Liver (tissue), 9 donors: Measurements from ENCODE around the gene NOS1AP. TPM values are rescaled to one million over a fixed set of nuclear protein-coding genes. Genes with fewer than 3 reads are reported as not detected.

ENCODE experiments used
- DNase-seq: peaks from one replicate; pipeline ENCODE4 v3.0.0-alpha.2; 2017; ENCODE audit warnings: low spot score
- H3K27ac ChIP-seq, 2 donors: one replicate each; pipeline ENCODE4 v1.7.0; 2013; ENCODE audit warnings: inconsistent platforms in 2 of 2, low read length in 2 of 2, control low read depth in 1 of 2, low read depth in 1 of 2, mild to moderate bottlenecking in 1 of 2
- H3K27me3 ChIP-seq, 4 donors: one replicate each; pipeline versions ENCODE4 v1.6.1 to v1.7.0; 2013; ENCODE audit warnings: low read length in 3 of 4, inconsistent platforms in 1 of 4, mild to moderate bottlenecking in 1 of 4, moderate library complexity in 1 of 4; ENCODE audit not compliant: control insufficient read depth in 4 of 4, insufficient read depth in 4 of 4
- H3K36me3 ChIP-seq, 4 donors: one replicate each; pipeline versions ENCODE4 v1.6.1 to v1.7.0; 2013; ENCODE audit warnings: low read length in 3 of 4, mild to moderate bottlenecking in 3 of 4, low read depth in 1 of 4, moderate library complexity in 1 of 4; ENCODE audit not compliant: control insufficient read depth in 4 of 4, insufficient read depth in 3 of 4
- H3K4me1 ChIP-seq, 4 donors: one replicate each; pipeline versions ENCODE4 v1.6.1 to v1.7.0; 2013; ENCODE audit warnings: low read length in 3 of 4, mild to moderate bottlenecking in 3 of 4, moderate library complexity in 1 of 4; ENCODE audit not compliant: control insufficient read depth in 4 of 4, insufficient read depth in 4 of 4
- H3K4me3 ChIP-seq, 3 donors: one replicate each; pipeline versions ENCODE4 v1.6.1 to v1.7.0; 2013; ENCODE audit warnings: low read length in 3 of 3, control low read depth in 1 of 3, low read depth in 1 of 3, mild to moderate bottlenecking in 1 of 3
- H3K9ac ChIP-seq, 2 donors: one replicate each; pipeline ENCODE4 v1.7.0; 2013; ENCODE audit warnings: low read length in 2 of 2, mild to moderate bottlenecking in 2 of 2, moderate library complexity in 2 of 2, control low read depth in 1 of 2, low read depth in 1 of 2
- H3K9me3 ChIP-seq, 4 donors: one replicate each; pipeline versions ENCODE4 v1.6.1 to v1.7.0; 2013; ENCODE audit warnings: low read length in 3 of 4; ENCODE audit not compliant: control insufficient read depth in 4 of 4
- ATF3 ChIP-seq: IDR thresholded peaks from 2 replicates; pipeline ENCODE4 v1.6.1; 2016; ENCODE audit warnings: antibody characterized with exemption
- CTCF ChIP-seq: fragments of 150-350 bp; IDR thresholded peaks from 2 replicates; pipeline ENCODE4 v1.5.1; 2017; ENCODE audit warnings: improper control_type of control experiment, low read depth, low read length; ENCODE audit not compliant: missing input control
- EGR1 ChIP-seq, 2 donors: IDR thresholded peaks; 2 replicates each; pipeline ENCODE4 v1.6.1; 2016 to 2018; ENCODE audit warnings: antibody characterized with exemption in 2 of 2, low read depth in 2 of 2
- FOXA1 ChIP-seq: IDR thresholded peaks from 2 replicates; pipeline ENCODE4 v1.6.1; 2016; ENCODE audit warnings: antibody characterized with exemption
- FOXA2 ChIP-seq: IDR thresholded peaks from 2 replicates; pipeline ENCODE4 v1.6.1; 2016; ENCODE audit warnings: antibody characterized with exemption
- HNF4A ChIP-seq, 2 donors: conservative IDR thresholded peaks; 2 replicates each; pipeline ENCODE4 v1.6.1; 2016; ENCODE audit warnings: antibody characterized with exemption in 2 of 2, mild to moderate bottlenecking in 2 of 2
- HNF4G ChIP-seq: IDR thresholded peaks from 2 replicates; pipeline ENCODE4 v1.6.1; 2016; ENCODE audit warnings: antibody characterized with exemption
- JUND ChIP-seq, 2 donors: IDR thresholded peaks; 2 replicates each; pipeline ENCODE4 v1.6.1; 2016; ENCODE audit warnings: antibody characterized with exemption in 2 of 2
- NR2F2 ChIP-seq: IDR thresholded peaks from 2 replicates; pipeline ENCODE4 v1.6.1; 2016; ENCODE audit warnings: antibody characterized with exemption
- RAD21 ChIP-seq, 2 donors: IDR thresholded peaks; 2 replicates each; pipeline ENCODE4 v1.6.1; 2016; ENCODE audit warnings: antibody characterized with exemption in 2 of 2, mild to moderate bottlenecking in 2 of 2
- REST ChIP-seq: IDR thresholded peaks from 2 replicates; pipeline ENCODE4 v1.6.1; 2016; ENCODE audit warnings: antibody characterized with exemption, mild to moderate bottlenecking
- RXRA ChIP-seq, 2 donors: IDR thresholded peaks; 2 replicates each; pipeline ENCODE4 v1.6.1; 2017 to 2018; ENCODE audit warnings: antibody characterized with exemption in 2 of 2, mild to moderate bottlenecking in 1 of 2
- SP1 ChIP-seq: IDR thresholded peaks from 2 replicates; pipeline ENCODE4 v1.6.1; 2018; ENCODE audit warnings: antibody characterized with exemption, mild to moderate bottlenecking
- TAF1 ChIP-seq: conservative IDR thresholded peaks from 2 replicates; pipeline ENCODE4 v1.6.1; 2016; ENCODE audit warnings: antibody characterized with exemption, mild to moderate bottlenecking
- YY1 ChIP-seq: IDR thresholded peaks from 2 replicates; pipeline ENCODE4 v1.6.1; 2016; ENCODE audit warnings: antibody characterized with exemption, mild to moderate bottlenecking
- WGBS: extraction: QIAGEN DNeasy Blood & Tissue Kit; methylation state at CpG from one replicate; pipeline ENCODE4 v1.1.7; 2013; 5-methylcytosine and 5-hydroxymethylcytosine counted together
- polyA plus RNA-seq, 2 donors: library from polyadenylated mRNA; stranded (reverse) in 1 of 2; unstranded in 1 of 2; fragments of 200-250 nt in 1 of 2; fragments of >200 nt in 1 of 2; fragmentation: Nextera tagmentation in 1 of 2; extraction: Ambion mirVana in 1 of 2; gene quantifications; one replicate each; pipeline versions ENCODE4 v1.2.1 to v1.2.3, GENCODE V29; 2013 to 2015
- total RNA-seq, 2 donors: library from RNA; depleted of rRNA; stranded (reverse); fragments of >200 nt; gene quantifications; one replicate each; pipeline ENCODE4 v1.2.3, GENCODE V29; 2014
- TF ChIP-seq, protein P1 (sequence below): IDR thresholded peaks from 2 replicates; pipeline ENCODE4 v1.6.1; 2016; ENCODE audit warnings: antibody characterized with exemption
- TF ChIP-seq, protein P2 (sequence below): IDR thresholded peaks from 2 replicates; pipeline ENCODE4 v1.6.1; 2016; ENCODE audit warnings: antibody characterized with exemption
- donor health status: healthy.
- donor health status: healthy.
- donor health status: healthy.
- donor health status: healthy.
- donor health status: healthy.

NOS1AP gene
- total and polyA plus RNA-seq, 4 donors: 1.4 to 13.0 (median 4.5) TPM

DNA sequence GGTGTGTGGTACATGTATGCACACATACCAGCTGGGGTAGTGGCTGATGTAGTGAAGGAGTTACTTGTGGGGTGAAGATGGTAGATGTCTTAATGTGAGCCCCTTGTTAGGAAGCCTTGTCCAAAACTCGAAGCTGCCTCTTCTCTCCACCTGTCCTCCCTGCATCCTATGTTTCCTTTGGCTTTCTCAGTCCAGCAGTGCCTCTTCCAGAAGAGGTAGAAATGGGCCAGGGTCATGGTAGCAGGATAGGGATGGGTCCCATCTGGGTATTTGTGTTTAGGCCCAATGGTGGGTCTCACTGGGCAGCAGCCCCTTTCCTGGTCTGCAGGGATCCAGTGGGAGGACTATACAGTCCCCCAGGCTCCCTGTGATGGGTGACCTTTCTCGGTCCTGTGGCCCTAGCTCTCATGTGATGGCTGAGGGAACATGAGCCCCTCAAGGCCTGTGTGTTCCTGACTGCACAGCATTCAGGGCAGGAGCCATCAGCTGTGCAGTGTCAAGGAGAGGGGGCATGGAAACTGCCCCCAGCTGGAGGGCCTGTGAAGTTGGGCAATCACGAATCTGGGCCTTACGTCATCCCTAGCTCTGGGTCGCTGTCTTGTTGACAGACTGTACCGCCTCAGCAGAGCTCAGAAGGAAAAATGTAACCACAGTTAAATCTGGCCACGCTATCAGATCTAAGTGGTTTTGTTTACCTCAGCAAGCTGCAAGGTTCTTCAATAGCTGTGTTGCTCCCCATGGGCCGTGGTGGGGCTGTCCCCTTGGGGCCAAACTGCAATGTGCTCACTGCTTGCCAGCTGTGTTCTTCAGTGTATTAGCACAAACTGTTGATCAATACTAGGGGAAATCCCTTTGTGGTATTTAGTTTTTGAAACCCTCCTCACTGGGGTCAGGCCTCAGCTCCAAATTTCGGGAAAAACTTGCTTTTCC, 82.7 kb downstream of the NOS1AP start (continued):
- TF ChIP-seq EGR1 (IDR thresholded peaks at IDR 0.05; ENCODE audit: low read depth in 2 of 2): peak in 1 of 2 donors; percentile 20
- peak; percentile 89 for TF ChIP-seq SP1
- no peak for TF ChIP-seq CTCF

DNA sequence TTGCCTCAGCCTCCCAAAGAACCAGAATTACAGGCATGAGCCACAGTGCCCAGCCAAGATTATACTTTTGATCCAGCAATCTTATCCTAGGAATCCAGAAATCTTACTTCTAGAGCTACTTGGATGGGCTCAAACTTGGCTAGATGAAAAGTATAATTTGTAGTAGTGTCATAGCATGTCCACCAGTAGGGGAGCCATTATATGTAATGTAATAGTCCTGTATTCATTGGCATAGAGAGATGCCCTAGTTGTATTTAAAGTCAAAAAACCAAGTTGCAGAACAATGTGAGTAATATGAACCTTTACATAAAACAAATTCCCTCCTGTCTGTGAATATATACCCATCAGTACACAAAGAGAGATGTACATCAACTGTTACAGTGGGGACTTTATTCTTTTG, 83.9 kb downstream of the NOS1AP start:
- no peaks in the 10 kb centered on the region for H3K27me3 ChIP-seq
- H3K36me3 ChIP-seq: no peaks in the 10 kb centered on the region
- peak overlapping the region in 1 of 2 donors; percentile 81 for H3K27ac ChIP-seq
- no peaks in the 10 kb centered on the region for H3K9me3 ChIP-seq
- peaks cover 9 to 17% (median 11%) of the 10 kb centered on the region in 4 donors for H3K4me1 ChIP-seq
- DNase-seq: no peak
- H3K9ac ChIP-seq: no peak overlapping the region
- H3K4me3 ChIP-seq: no peak overlapping the region
- TF ChIP-seq, protein P1, sequence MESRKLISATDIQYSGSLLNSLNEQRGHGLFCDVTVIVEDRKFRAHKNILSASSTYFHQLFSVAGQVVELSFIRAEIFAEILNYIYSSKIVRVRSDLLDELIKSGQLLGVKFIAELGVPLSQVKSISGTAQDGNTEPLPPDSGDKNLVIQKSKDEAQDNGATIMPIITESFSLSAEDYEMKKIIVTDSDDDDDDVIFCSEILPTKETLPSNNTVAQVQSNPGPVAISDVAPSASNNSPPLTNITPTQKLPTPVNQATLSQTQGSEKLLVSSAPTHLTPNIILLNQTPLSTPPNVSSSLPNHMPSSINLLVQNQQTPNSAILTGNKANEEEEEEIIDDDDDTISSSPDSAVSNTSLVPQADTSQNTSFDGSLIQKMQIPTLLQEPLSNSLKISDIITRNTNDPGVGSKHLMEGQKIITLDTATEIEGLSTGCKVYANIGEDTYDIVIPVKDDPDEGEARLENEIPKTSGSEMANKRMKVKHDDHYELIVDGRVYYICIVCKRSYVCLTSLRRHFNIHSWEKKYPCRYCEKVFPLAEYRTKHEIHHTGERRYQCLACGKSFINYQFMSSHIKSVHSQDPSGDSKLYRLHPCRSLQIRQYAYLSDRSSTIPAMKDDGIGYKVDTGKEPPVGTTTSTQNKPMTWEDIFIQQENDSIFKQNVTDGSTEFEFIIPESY: no peak
- TF ChIP-seq SP1 (no peak), RAD21 (IDR thresholded peaks at IDR 0.05) (no peak), CTCF (no peak)

- Histone ChIP-seq H3K4me1 (peaks cover 6 to 11% (median 7%) of the 10 kb centered on the region in 4 donors), H3K36me3 (no peaks in the 10 kb centered on the region), H3K9ac (no peak overlapping the region), H3K27ac (no peak overlapping the region), H3K4me3 (no peak overlapping the region), H3K9me3 (no peaks in the 10 kb centered on the region), H3K27me3 (no peaks in the 10 kb centered on the region)
- no peak for DNase-seq
- WGBS: 90% methylated on average over 1 of the region's 1 CpG
- TF ChIP-seq HNF4G (no peak), FOXA1 (no peak), TAF1 (no peak), NR2F2 (no peak), FOXA2 (no peak), REST (no peak), HNF4A (conservative IDR thresholded peaks at IDR 0.05) (no peak), RAD21 (IDR thresholded peaks at IDR 0.05) (no peak), RXRA (IDR thresholded peaks at IDR 0.05) (no peak), JUND (IDR thresholded peaks at IDR 0.05) (no peak), ATF3 (no peak), YY1 (no peak)
- TF ChIP-seq, protein P1: no peak
- TF ChIP-seq, protein P2, sequence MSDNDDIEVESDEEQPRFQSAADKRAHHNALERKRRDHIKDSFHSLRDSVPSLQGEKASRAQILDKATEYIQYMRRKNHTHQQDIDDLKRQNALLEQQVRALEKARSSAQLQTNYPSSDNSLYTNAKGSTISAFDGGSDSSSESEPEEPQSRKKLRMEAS: no peak
These were observed 88.0 kb downstream of the NOS1AP start for GRCh38 chr1:162157469-162157868.
